Measurements from ENCODE around the gene AVPI1. TPM values are rescaled to one million over a fixed set of nuclear protein-coding genes. Genes with fewer than 3 reads are reported as not detected.

AVPI1 gene
- 1 to 10 TPM; 2.5 to 3.0 TPM for total RNA-seq

DNA sequence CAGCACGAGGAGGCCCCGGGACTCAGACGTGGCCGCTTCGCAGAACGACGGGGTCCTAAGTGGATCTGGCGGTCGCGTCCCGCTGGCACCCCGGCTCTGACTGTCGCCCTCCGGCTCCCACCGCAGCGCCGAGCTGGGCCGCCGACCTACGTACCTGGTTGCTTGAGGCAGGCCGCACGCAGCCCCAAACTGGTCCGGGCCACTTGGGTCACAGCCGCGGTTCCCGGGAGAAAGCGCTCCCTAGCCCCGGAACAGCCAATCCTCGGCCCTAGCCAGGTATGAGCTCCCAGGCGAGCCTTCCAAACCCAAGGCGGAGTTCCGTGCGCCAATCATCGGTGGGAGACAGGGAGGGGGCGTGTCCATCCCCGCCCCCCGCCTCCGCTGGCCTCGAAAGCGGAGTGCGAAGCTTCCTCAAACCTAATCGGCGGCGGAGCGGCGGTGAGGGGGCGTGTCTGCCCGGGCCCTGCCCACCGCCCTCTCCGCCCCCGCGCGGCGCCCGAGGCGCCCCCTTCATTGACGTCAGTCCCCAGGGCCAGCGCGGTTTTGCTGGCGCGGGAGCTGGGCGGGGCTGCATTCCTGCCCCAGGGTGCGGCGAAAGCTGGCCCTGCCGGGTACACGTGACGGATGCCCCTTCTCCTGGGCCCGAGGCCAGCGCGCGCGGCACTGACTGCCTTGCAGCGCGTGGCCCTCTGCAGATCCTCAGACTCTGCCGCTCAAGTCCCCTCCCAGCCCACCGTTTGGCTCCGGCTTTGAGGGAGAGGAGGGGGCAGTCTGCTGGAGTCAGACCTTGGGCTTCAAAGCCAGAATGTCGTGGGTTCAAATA lies at the start of gene AVPI1:
Gene AVPI1, minus strand, starts transcription at position 280 of the 823 bp plus-strand sequence. CDS start 7,336 bp downstream, outside the sequence.
- ChIA-PET CTCF (interaction anchor here (0.6 to 3.9 kb wide), 9 partner anchors 10 to 349 kb away, joined by 3 to 19 read pairs (median 8); partner anchors contain the start of gene ZFYVE27), POLR2A (interaction anchor here (0.6 to 1.5 kb wide), 7 partner anchors 25 to 190 kb away, joined by 3 to 9 read pairs (median 3); partner anchors contain the start of genes PI4K2A and ZFYVE27)

DNA sequence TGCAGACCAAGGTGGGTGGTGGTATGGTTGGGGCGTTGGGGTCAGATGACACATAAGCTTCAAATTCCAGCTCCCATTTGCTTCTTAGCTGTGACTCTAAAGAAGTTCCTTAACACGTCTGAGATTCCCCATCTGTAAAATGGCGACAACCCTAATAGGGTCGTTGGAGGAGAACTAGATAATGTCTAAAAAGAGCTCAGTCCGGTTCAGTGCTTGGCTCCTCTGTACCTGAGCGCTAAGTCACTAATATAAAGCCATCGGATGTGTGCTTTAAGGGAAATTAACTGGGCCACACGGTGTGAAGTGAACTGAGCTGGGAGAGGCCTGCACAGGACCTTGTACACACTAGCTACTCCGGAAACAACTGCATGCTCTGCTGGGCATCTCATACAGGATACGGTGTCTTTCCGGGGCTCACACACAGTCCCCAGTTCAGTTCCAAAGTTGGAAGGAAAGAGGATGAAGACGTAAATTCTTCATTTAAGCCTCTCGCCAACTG lies 49.4 kb upstream of the AVPI1 start:
- ChIA-PET CTCF (interaction anchor here (0.9 to 9.5 kb wide), 7 partner anchors 9 to 179 kb away, joined by 3 to 98 read pairs (median 3); partner anchors contain the start of genes AVPI1 and MARVELD1), POLR2A (interaction anchor here (0.5 to 1.5 kb wide), 4 partner anchors 12 to 308 kb away, joined by 3 to 8 read pairs (median 5); partner anchors contain the start of gene AVPI1)

GRCh38 chr10:97734021-97734420 lies 47.0 kb upstream of the AVPI1 start:
- CTCF ChIA-PET = interaction anchor here (2.5 to 9.5 kb wide), 3 partner anchors 23 to 47 kb away, joined by 7 to 98 read pairs (median 29); partner anchors contain the start of genes AVPI1 and MARVELD1

GRCh38 chr10:97733256-97733655 lies 46.2 kb upstream of the AVPI1 start:
- CTCF ChIA-PET = interaction anchor here (0.5 to 9.5 kb wide), 7 partner anchors 12 to 50 kb away, joined by 3 to 98 read pairs (median 7); partner anchors contain the start of genes AVPI1 and MARVELD1
- POLR2A ChIA-PET = no interaction called here

More at GRCh38 chr10:97734021-97734420, 47.0 kb upstream of the AVPI1 start:
- POLR2A ChIA-PET = interaction anchor here (1.1 kb wide), 1 partner anchor 25 kb away, joined by 4 read pairs; no protein-coding TSS in a partner anchor

DNA sequence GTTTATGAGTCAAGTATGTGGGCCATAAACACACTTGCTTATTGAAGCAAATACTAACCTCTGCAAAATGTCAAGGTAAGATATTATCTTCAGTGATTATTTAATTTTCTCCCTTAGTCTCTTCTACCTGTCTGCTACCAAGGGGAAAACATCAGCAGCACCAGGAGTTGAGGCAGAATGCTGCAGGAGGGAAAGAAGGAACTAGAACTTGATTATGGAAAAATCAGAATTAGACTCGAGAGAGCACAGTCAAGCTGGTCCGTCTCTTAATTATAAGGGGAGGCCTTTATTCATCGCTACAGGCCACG lies 45.0 kb upstream of the AVPI1 start:
- CTCF ChIA-PET = interaction anchor here (1.1 to 9.5 kb wide), 9 partner anchors 13 to 57 kb away, joined by 3 to 98 read pairs (median 7); partner anchors contain the start of genes AVPI1 and MARVELD1
- POLR2A ChIA-PET = no interaction called here

DNA sequence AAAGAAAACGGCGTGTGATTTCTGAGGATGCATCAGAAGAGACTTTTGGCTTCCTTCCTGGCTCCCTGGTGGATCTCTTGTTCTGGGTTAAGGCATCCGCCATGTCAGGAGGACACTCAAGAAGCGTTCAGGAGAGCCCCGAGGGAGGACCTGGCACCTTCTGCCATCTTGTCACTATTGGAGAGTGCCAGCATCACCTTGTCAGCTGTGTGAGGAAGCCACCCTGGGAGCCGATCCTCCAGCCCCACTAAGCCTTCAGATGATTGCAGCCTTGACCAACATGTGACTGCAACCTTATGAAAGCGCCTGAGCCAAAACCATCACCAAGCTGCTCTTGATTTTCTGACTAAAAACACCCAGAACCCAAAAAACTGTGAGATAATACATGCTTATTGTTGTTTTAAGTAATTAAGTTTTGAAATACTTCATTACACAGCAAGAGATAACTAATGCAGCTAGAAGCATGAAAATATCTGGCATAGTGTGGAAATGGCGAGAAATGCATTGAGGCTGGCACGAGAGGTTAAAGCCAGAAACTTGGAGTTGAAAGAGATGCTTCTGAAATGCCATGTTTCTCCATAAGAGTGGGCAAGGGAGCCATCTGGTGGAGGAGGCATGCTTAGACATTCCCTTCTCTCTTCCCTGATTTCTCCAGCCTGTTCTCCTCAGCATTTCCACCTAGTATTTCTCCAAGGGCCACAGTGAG lies 44.5 kb upstream of the AVPI1 start:
- CTCF ChIA-PET = interaction anchor here (0.7 to 9.5 kb wide), 11 partner anchors 20 to 330 kb away, joined by 3 to 98 read pairs (median 4); partner anchors contain the start of genes MARVELD1 and RRP12

DNA sequence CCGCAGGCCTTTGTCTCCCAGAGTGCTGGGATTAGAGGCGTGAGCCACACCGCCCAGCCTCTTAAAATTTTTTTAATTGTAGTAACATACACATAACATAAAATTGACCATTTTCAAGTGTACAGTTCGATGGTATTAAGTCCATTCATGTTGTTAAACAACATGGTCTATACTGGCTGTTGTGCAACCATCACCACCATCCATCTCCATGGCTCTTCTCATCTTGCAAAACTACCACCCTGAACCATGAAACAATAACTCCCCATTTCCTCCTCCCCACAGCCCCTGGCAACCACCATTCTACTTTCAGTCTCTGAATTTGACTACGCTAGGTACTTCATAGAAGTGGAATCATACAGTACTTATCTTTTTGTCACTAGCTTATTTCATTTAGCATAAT lies 42.0 kb upstream of the AVPI1 start:
- CTCF ChIA-PET = interaction anchor here (1.2 to 9.5 kb wide), 3 partner anchors 16 to 27 kb away, joined by 3 to 98 read pairs (median 29); partner anchors contain the start of gene MARVELD1
- POLR2A ChIA-PET = no interaction called here

More for the DNA sequence above, 44.5 kb upstream of the AVPI1 start:
- POLR2A ChIA-PET = no interaction called here

DNA sequence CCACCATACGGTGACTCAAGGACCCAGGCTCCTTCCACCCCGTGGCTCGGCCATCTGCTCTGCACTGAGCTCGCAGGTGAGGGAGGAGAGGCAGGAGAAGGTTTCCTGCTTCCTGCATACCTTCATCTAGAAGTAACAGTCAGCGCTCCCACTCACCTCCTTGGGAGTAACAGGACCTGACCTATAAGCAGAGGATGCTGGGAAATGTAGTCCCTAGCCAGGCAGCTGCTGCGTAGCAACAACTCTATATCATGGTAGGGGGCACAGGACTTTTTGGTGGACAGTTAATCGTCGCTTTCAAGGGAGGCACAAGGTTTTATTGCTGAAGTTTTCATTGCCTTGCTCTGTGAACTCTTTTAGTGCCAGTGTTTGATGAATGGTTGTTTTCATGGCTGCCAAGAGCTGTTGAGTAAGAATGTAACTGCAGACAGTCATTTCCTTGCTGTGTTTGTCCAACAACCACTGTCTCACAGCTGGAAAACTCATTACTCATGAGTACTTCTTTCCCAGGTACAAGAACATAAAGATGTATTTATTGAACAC lies 39.7 kb upstream of the AVPI1 start:
- POLR2A ChIA-PET = interaction anchor here (0.6 kb wide), 1 partner anchor 33 kb away, joined by 3 read pairs; no protein-coding TSS in a partner anchor
- CTCF ChIA-PET = interaction anchor here (0.8 to 2.0 kb wide), 4 partner anchors 9 to 25 kb away, joined by 3 to 7 read pairs (median 5); no protein-coding TSS in a partner anchor

DNA sequence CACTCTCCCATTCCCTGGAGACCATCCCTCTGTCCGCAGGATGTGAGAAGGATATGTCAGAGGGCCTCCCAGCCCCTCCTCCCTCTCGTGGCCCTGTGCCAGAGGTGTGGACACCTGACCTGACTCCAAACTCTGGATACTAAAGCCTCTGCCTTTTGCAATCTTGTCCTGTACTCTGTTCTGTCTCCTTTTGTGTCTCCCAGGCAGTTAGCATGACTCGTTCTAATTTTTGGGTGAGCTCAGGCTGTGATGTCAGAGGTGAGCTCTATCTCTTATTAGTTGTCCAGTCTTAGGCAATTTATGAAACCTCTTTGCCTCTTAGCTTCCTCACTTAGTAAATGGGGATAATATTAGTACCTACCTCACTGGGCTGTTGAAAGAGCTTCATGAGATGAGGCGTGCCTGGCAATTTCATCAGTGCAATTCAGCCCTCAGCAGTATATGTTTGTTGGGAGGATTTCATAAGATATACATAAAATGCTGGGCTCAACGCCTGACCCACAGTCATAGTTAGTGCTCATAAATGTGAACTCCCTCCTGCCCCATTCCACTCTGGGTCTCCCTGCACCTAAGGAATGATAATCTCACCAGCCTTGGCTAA lies 37.4 kb upstream of the AVPI1 start:
- ChIA-PET CTCF (interaction anchor here (1.0 to 2.0 kb wide), 6 partner anchors 10 to 27 kb away, joined by 3 to 7 read pairs (median 4); no protein-coding TSS in a partner anchor), POLR2A (interaction anchor here (0.6 kb wide), 1 partner anchor 107 kb away, joined by 4 read pairs; no protein-coding TSS in a partner anchor)

DNA sequence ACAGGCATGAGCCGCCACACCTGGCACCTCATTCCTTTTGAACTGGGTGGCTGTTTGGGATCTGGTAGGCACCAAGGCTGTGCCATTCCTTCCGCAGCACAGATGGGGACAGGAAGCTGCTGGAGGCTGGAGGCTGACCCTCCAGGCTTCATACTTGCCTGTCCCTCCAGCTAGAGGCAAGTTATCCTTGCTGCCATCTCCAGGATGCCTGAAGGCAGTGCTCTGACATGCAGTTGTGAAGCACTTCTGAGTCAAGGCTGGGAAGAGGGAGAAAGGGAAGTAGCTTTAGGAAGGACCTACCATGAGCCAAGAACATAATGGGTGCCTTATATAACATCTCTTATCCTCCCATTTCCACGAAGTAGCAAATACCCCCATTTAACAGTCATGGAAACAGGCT lies 36.0 kb upstream of the AVPI1 start:
- CTCF ChIA-PET = interaction anchor here (1.4 to 1.6 kb wide), 2 partner anchors 22 to 28 kb away, joined by 3 to 5 read pairs; no protein-coding TSS in a partner anchor
- POLR2A ChIA-PET = no interaction called here

DNA sequence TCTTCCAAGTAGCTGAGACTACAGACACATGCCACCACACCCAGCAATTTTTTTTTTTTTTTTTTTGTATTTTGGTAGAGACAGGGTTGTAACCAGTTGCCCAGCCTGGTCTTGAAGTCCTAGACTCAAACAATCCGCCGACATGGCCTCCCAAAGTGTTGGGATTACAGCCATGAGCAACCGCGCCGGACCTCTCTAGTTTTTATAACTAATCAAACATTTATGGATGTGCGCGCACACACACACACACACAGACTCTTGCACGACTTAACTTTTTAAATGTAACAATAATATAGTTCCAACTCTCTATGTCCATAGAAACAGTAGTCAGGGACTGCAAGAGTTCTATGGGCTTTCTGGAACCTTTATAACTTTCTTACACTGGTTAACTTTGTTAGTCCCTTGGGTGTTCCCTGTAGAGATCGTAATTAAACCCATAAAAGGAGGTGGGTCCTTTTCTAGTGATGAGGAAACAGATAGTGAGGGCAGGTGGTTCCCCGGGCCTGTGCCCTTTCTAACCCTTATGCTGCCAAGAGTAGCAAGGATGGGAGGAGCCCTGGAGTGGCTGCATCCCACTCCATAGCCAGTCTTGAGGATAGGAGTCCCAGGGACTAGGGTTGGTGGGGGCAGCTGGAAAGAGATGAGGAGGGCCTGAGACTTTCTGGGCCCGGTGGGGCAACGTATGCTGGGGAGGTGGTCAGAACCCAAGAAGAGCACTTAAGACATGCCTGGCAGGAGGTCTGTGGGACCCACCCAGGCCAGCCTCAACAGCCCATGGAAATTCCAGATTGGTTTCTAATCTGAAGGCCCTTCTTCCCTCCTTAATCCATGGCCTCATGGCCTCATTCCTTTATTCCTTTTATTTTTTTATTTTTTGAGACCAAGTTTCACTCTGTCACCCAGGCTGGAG lies 35.1 kb upstream of the AVPI1 start:
- ChIA-PET POLR2A (no interaction called here), CTCF (interaction anchor here (1.4 kb wide), 1 partner anchor 21 kb away, joined by 5 read pairs; no protein-coding TSS in a partner anchor)

GRCh38 chr10:97719602-97720001 lies 32.6 kb upstream of the AVPI1 start:
- ChIA-PET POLR2A (no interaction called here), CTCF (interaction anchor here (1.1 to 1.7 kb wide), 2 partner anchors 10 to 18 kb away, joined by 3 to 8 read pairs; no protein-coding TSS in a partner anchor)

GRCh38 chr10:97718659-97719142 lies 31.7 kb upstream of the AVPI1 start:
- POLR2A ChIA-PET = interaction anchor here (0.6 kb wide), 1 partner anchor 150 kb away, joined by 3 read pairs; no protein-coding TSS in a partner anchor
- CTCF ChIA-PET = interaction anchor here (1.7 kb wide), 1 partner anchor 9 kb away, joined by 8 read pairs; no protein-coding TSS in a partner anchor

DNA sequence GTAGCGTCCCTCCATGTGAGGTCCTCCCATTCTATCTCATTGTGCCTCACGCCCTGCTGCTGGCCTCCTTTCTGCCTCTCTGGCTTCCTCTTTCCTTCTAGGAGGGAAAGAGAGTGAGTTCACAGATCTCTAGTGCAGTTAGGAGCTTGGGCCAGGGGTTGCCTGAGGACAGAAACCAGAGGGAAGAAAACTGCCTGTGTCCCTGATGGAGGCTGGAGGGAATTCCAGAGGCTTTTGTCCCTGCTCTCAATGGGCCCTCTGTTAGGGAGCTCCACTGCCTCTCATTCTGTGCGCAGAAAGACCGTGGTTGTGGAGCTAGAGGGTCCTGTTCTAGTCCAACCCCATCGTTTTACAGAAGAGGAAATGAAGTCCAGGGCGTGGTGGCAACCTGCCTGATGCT lies 31.1 kb upstream of the AVPI1 start:
- POLR2A ChIA-PET = no interaction called here
- CTCF ChIA-PET = interaction anchor here (1.1 to 1.7 kb wide), 2 partner anchors 9 kb away, joined by 3 to 8 read pairs; no protein-coding TSS in a partner anchor

DNA sequence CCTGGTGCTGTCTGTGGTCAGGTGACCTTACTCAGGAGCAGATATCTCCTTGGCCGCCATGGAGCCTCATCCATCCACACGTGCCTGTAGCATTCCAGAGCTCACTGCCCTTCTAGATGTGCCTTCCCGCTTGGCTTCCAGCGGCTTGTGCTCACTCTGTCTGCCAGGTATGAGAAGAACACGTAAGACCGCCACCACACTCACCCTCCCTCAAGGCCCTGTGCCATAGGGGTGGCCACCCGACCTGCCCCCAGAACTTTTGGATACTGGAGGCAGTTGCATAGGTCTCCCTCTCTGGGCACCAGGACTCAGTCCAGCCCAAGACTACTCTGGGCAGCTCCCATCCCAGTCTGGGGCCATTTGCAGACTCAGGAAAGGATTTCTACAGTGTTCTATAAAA lies 30.6 kb upstream of the AVPI1 start:
- CTCF ChIA-PET = interaction anchor here (1.1 to 1.5 kb wide), 2 partner anchors 9 to 16 kb away, joined by 3 to 6 read pairs; no protein-coding TSS in a partner anchor

DNA sequence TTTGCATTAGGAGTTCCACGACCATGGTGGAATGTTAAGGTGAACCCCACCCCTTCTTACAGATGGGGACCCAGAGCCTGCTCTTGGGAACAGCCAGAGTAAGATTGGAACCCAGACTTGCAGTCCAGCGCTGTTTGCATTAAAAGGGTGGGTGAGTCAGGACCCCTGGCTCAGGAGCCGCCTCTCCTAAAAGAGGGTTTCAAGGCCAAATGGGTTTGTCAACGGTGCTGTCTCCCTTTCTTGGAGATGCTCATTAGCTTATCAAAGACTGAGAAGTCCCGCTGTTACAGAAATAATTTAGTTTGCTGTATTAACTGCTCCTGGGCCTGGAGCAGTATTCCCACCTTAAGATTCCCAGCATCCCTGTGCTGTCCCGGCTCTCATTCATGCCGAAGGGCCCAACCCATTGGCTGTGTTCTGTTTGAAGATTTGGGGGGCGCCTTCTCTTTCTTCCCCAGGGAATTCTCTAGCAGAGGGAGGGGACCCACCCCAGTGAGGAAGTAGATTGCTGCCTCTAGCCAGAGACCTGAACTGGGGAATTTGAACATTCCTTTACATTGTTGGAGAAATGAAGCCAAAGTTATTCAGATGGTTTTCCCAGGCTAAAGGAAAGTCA lies 28.3 kb upstream of the AVPI1 start:
- ChIA-PET POLR2A (interaction anchor here (1.7 kb wide), 1 partner anchor 21 kb away, joined by 7 read pairs; the partner anchor contains the start of gene ZFYVE27), CTCF (interaction anchor here (1.5 to 8.1 kb wide), 2 partner anchors 10 to 17 kb away, joined by 5 to 98 read pairs; partner anchors contain the start of gene ZFYVE27)

More for the DNA sequence above, 30.6 kb upstream of the AVPI1 start:
- POLR2A ChIA-PET = no interaction called here

All from activated CD8-positive, alpha-beta memory T cell treated with anti-CD3 and anti-CD28 coated beads for 36 hours (primary cell).